ENCODE measurements around the gene APOC1.

The APOC1 gene

GRCh38 chr19:44943801-44944249 is 29.4 kb downstream of the APOC1 start:
- Histone ChIP-seq H3K36me3 (ENCODE audit: control insufficient read depth, insufficient read depth, low read length) (no peaks in the 10 kb centered on the region; the same call in 1 of the 2 replicates), H3K27ac (ENCODE audit: low read length) (no peak overlapping the region), H3K9me3 (ENCODE audit: control insufficient read depth, insufficient read depth, low read length) (no peaks in the 10 kb centered on the region), H3K27me3 (ENCODE audit: control insufficient read depth, insufficient read depth, low read length) (no peaks in the 10 kb centered on the region; the same call in 1 of the 2 replicates), H3K4me3 (ENCODE audit: low read length) (no peak overlapping the region), H3K4me1 (ENCODE audit: control insufficient read depth, insufficient read depth, low read length) (no peaks in the 10 kb centered on the region)
- no peak for DNase-seq (ENCODE audit: low read depth, low spot score)
- WGBS (ENCODE audit: insufficient coverage, insufficient read length) = no CpG with 5 or more reads among the region's 10 CpGs

- no peak for DNase-seq (ENCODE audit: low read depth, low spot score)
- Histone ChIP-seq H3K9me3 (ENCODE audit: control insufficient read depth, insufficient read depth, low read length) (no peaks in the 10 kb centered on the region), H3K4me3 (ENCODE audit: low read length) (no peak overlapping the region), H3K36me3 (ENCODE audit: control insufficient read depth, insufficient read depth, low read length) (no peaks in the 10 kb centered on the region; the same call in 1 of the 2 replicates), H3K27me3 (ENCODE audit: control insufficient read depth, insufficient read depth, low read length) (no peaks in the 10 kb centered on the region; the same call in 1 of the 2 replicates), H3K27ac (ENCODE audit: low read length) (no peak overlapping the region), H3K4me1 (ENCODE audit: control insufficient read depth, insufficient read depth, low read length) (no peaks in the 10 kb centered on the region)
- WGBS (ENCODE audit: insufficient coverage, insufficient read length) = no CpG with 5 or more reads among the region's 13 CpGs
Observed at GRCh38 chr19:44947041-44947581, 32.7 kb downstream of the APOC1 start.

DNA sequence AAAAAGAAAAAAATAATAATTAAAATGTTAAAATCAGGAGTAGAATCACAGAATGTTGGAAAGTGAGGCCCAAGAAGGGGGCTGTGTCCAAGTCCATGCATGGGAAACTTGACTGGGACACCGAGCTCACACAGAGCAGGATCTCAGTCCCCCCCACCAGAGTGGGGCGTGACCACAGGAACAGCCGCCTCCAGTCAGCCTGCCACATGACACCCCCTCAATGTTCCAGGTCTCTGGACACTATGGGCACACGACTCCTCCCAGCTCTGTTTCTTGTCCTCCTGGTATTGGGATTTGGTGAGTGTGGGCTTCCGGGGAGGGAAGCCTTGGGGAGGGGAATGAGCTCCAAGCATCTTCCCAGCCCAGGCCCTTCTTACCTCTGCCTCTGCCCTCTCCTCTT is 33.8 kb downstream of the APOC1 start:
- H3K9me3 ChIP-seq (ENCODE audit: control insufficient read depth, insufficient read depth, low read length) = no peaks in the 10 kb centered on the region
- no peak overlapping the region for H3K4me3 ChIP-seq (ENCODE audit: low read length)
- no CpG with 5 or more reads among the region's 5 CpGs for WGBS (ENCODE audit: insufficient coverage, insufficient read length)
- H3K4me1 ChIP-seq (ENCODE audit: control insufficient read depth, insufficient read depth, low read length) = no peaks in the 10 kb centered on the region
- no peaks in the 10 kb centered on the region for H3K36me3 ChIP-seq (ENCODE audit: control insufficient read depth, insufficient read depth, low read length)
- no peaks in the 10 kb centered on the region for H3K27me3 ChIP-seq (ENCODE audit: control insufficient read depth, insufficient read depth, low read length)
- no peak overlapping the region for H3K27ac ChIP-seq (ENCODE audit: low read length)
- DNase-seq (ENCODE audit: low read depth, low spot score) = no peak

DNA sequence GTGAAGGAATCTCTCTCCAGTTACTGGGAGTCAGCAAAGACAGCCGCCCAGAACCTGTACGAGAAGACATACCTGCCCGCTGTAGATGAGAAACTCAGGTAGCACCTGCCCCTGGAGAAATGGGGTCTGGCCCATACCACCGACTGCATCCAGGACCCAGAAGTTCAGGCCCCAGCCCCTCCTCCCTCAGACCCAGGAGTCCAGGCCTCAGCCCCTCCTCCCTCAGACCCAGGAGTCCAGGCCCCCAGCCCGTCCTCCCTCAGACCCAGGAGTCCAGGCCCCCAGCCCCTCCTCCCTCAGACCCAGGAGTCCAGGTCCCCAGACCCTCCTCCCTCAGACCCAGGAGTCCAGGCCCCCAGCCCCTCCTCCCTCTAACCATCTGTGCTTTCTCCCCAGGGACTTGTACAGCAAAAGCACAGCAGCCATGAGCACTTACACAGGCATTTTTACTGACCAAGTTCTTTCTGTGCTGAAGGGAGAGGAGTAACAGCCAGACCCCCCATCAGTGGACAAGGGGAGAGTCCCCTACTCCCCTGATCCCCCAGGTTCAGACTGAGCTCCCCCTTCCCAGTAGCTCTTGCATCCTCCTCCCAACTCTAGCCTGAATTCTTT is 34.5 kb downstream of the APOC1 start:
- no peak for DNase-seq (ENCODE audit: low read depth, low spot score)
- H3K27me3 ChIP-seq (ENCODE audit: control insufficient read depth, insufficient read depth, low read length) = no peaks in the 10 kb centered on the region
- H3K4me3 ChIP-seq (ENCODE audit: low read length) = no peak overlapping the region
- no peak overlapping the region for H3K27ac ChIP-seq (ENCODE audit: low read length)
- no peaks in the 10 kb centered on the region for H3K4me1 ChIP-seq (ENCODE audit: control insufficient read depth, insufficient read depth, low read length)
- WGBS (ENCODE audit: insufficient coverage, insufficient read length) = no CpG with 5 or more reads among the region's 5 CpGs
- H3K9me3 ChIP-seq (ENCODE audit: control insufficient read depth, insufficient read depth, low read length) = no peaks in the 10 kb centered on the region
- H3K36me3 ChIP-seq (ENCODE audit: control insufficient read depth, insufficient read depth, low read length) = no peaks in the 10 kb centered on the region

DNA sequence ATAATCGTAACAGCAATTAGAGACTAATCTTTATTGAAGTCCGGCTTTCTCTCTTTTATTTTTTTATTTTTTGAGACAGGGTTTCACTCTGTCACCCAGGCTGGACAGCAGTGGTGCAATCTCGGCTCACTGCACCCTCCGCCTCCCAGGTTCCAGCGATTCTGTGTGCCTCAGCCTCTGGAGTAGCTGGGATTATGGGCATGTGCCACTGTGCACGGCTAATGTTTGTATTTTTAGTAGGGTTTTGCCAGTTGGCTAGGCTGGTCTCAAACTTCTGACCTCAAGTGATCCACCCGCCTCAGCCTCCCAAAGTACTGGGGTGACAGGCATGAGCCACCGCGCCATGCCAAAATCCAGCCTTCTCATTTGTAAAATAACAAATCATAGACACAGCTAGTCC is 35.1 kb downstream of the APOC1 start:
- Histone ChIP-seq H3K4me3 (ENCODE audit: low read length) (no peak overlapping the region), H3K9me3 (ENCODE audit: control insufficient read depth, insufficient read depth, low read length) (no peaks in the 10 kb centered on the region), H3K27ac (ENCODE audit: low read length) (no peak overlapping the region), H3K36me3 (ENCODE audit: control insufficient read depth, insufficient read depth, low read length) (no peaks in the 10 kb centered on the region), H3K27me3 (ENCODE audit: control insufficient read depth, insufficient read depth, low read length) (no peaks in the 10 kb centered on the region), H3K4me1 (ENCODE audit: control insufficient read depth, insufficient read depth, low read length) (no peaks in the 10 kb centered on the region)
- DNase-seq (ENCODE audit: low read depth, low spot score) = no peak
- WGBS (ENCODE audit: insufficient coverage, insufficient read length) = no CpG with 5 or more reads among the region's 9 CpGs

DNA sequence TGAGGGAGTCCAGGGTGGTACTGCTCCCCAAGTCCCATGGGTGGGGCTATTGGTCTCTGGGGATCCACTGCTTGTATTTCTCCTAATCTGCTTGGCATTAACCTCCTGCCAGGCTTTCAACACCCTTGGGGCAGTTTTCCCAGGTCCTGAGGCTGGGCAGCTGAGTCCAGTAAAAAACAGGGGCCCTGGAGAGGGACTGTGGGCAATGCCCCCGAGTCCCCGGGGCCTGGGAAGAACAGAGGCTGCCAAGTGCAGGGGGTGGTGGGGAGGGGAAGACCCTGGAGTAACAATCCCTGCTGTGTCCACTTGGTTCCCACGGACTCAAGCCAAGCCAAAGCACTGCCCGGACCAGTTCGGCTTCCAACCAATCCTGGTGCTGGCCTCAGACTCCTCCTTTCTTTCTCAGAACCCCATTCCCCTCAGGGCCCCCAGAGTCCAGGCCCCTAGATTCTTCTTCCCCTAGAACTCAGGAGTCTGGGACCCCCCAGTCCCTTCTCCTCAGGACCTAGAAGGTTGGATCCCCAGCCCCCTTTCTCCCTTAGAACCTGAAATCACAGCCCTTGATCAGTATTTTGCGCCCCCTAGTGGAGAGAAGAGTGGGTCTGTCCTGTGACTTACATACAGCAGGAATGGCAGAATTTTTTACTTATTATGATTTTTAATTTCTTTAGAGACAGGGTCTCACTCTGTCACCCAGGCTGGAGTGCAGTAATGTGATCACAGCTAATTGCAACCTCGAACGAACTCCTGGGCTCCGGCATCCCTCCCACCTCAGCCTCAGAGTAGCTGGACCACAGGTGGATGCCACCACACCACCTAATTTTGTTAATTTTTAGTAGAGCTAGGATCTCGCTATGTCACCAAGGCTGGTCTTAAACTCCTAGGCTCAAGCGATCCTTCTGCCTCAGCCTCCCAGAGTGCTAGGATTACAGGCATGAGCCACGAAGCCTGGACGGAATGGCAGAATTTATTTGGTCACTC is 37.1 kb downstream of the APOC1 start:
- Histone ChIP-seq H3K4me3 (ENCODE audit: low read length) (no peak overlapping the region), H3K36me3 (ENCODE audit: control insufficient read depth, insufficient read depth, low read length) (no peaks in the 10 kb centered on the region), H3K4me1 (ENCODE audit: control insufficient read depth, insufficient read depth, low read length) (peaks cover 3% of the 10 kb centered on the region), H3K27me3 (ENCODE audit: control insufficient read depth, insufficient read depth, low read length) (no peaks in the 10 kb centered on the region), H3K9me3 (ENCODE audit: control insufficient read depth, insufficient read depth, low read length) (no peaks in the 10 kb centered on the region), H3K27ac (ENCODE audit: low read length) (no peak overlapping the region)
- DNase-seq (ENCODE audit: low read depth, low spot score) = peak; percentile 68
- no CpG with 5 or more reads among the region's 13 CpGs for WGBS (ENCODE audit: insufficient coverage, insufficient read length)

GRCh38 chr19:44954278-44954648 is 39.9 kb downstream of the APOC1 start:
- DNase-seq (ENCODE audit: low read depth, low spot score) = no peak
- WGBS (ENCODE audit: insufficient coverage, insufficient read length) = no CpG with 5 or more reads among the region's 13 CpGs
- H3K4me1 ChIP-seq (ENCODE audit: control insufficient read depth, insufficient read depth, low read length) = peaks cover 3% of the 10 kb centered on the region
- H3K36me3 ChIP-seq (ENCODE audit: control insufficient read depth, insufficient read depth, low read length) = no peaks in the 10 kb centered on the region
- H3K27me3 ChIP-seq (ENCODE audit: control insufficient read depth, insufficient read depth, low read length) = no peaks in the 10 kb centered on the region
- H3K27ac ChIP-seq (ENCODE audit: low read length) = no peak overlapping the region
- peak overlapping the region; percentile 64; the same call in 1 of the 2 replicates for H3K4me3 ChIP-seq (ENCODE audit: low read length)
- no peaks in the 10 kb centered on the region for H3K9me3 ChIP-seq (ENCODE audit: control insufficient read depth, insufficient read depth, low read length)

DNA sequence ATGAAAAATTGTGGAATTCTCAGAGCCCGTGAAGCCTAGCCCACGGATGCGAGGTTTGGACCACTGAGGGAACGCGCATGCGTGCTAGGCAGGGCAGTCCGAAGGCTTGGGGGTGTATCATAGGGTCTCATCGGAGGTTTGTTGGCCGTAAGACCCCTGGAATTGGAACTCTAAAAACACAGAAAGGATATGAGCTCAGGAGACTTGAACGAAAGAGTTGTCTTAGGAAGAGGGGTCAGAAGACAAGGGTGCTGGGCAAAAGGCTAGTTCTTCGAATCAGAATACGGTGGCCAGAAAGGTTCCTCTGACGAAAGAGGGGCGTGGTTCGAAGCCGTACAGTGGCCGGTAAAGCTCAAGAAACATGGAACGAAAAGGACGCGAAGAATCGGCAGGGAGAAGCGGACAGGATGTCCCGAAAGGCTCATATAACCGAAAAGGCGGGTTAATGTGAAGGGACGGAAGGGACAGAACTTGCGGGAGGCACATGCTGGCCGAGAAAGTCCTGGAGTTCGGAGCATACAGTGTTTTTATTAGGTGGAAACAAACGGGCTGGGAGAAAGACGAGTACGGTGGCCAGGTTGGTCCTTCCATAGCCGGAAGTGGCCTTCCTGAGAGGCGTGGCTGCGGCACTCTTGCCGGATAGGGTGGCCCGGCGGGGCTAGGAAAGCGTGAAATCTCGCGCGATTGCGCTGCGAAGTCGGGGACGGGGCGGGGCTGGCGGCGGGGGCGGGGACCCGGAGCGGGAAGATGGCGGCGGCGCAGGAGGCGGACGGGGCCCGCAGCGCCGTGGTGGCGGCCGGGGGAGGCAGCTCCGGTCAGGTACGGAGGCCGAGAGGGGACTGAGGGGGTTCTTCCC is 40.5 kb downstream of the APOC1 start, which contains the start of gene CLPTM1:
CLPTM1 (plus strand) TSS at position 732 of the 856 bp plus-strand sequence; CDS start at position 748, 16 bp downstream.
- H3K36me3 ChIP-seq (ENCODE audit: control insufficient read depth, insufficient read depth, low read length) = no peaks in the 10 kb centered on the region
- peaks cover 3% of the 10 kb centered on the region for H3K4me1 ChIP-seq (ENCODE audit: control insufficient read depth, insufficient read depth, low read length)
- H3K27me3 ChIP-seq (ENCODE audit: control insufficient read depth, insufficient read depth, low read length) = no peaks in the 10 kb centered on the region
- DNase-seq (ENCODE audit: low read depth, low spot score) = peak; percentile 89
- no peaks in the 10 kb centered on the region for H3K9me3 ChIP-seq (ENCODE audit: control insufficient read depth, insufficient read depth, low read length)
- H3K4me3 ChIP-seq (ENCODE audit: low read length) = peak within 1 kb of the TSS; percentile 92
- H3K27ac ChIP-seq (ENCODE audit: low read length) = no peak within 1 kb of the TSS
- WGBS (ENCODE audit: insufficient coverage, insufficient read length) = no CpG with 5 or more reads among the region's 65 CpGs

DNA sequence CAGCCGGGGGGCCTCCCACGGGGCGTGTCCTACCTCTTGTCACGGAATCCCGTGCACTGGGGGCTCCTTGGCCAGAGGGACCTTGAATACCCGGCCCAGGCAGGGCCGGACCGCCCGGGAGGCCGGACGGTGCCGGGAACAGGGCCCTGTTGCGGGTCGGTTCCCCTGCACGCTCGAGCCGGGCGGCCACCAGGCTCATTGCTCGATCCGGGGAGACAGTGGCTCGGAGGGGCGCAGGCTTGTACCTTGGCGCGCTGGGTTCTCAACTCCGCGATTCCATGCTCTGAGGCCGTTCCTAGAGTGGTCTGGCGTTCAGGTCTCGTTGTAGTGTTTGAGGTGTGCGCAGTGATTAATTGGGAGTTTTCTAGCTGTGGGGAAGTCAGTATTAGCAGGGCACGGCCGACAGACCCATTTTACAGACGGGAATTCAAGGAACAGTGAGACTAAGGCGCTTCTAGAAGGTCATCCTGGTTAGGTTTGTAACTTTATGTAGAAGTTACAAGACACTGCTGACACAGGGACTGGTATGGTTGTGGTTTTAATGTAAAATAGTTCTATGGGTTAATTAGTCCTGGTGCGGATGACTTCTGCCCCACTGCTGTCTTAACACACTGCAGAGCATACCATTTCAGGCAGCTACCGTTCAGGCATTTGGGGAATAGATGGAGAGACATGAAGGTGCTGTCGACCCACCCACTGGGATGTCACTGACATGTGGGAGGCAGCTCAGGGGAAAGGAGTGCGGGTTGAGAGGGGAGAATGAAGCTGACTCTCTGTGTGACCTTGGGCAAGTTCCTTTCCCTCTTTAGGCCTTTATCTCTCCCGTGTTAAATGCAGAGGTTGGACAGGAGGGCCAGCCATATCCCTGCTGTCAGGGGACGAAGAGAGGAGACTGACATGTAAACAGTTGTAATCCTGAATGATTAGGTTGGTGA is 41.4 kb downstream of the APOC1 start:
- peaks cover 3% of the 10 kb centered on the region for H3K4me1 ChIP-seq (ENCODE audit: control insufficient read depth, insufficient read depth, low read length)
- H3K36me3 ChIP-seq (ENCODE audit: control insufficient read depth, insufficient read depth, low read length) = no peaks in the 10 kb centered on the region
- WGBS (ENCODE audit: insufficient coverage, insufficient read length) = no CpG with 5 or more reads among the region's 40 CpGs
- H3K27ac ChIP-seq (ENCODE audit: low read length) = no peak overlapping the region
- DNase-seq (ENCODE audit: low read depth, low spot score) = no peak
- no peaks in the 10 kb centered on the region for H3K27me3 ChIP-seq (ENCODE audit: control insufficient read depth, insufficient read depth, low read length)
- no peaks in the 10 kb centered on the region for H3K9me3 ChIP-seq (ENCODE audit: control insufficient read depth, insufficient read depth, low read length)
- H3K4me3 ChIP-seq (ENCODE audit: low read length) = peak overlapping the region; percentile 92
